Left kidney (tissue), 2 donors: ENCODE results near the gene ZSWIM8. TPM values are rescaled to one million over a fixed set of nuclear protein-coding genes. Genes with fewer than 3 reads are reported as not detected.

ENCODE experiments used
- DNase-seq: peaks from one replicate; pipeline ENCODE4 v3.0.0-alpha.2; 2013
- polyA plus RNA-seq: library from polyadenylated mRNA; unstranded; fragments of 120-200 nt; gene quantifications from one replicate; pipeline ENCODE4 v1.2.1, GENCODE V29; 2013; ENCODE audit not compliant: insufficient read length

Gene ZSWIM8
- polyA plus RNA-seq, 1 donor: 116 TPM

- no peak for DNase-seq
Measured at GRCh38 chr10:73840403-73841060, 55.1 kb downstream of the ZSWIM8 start.

GRCh38 chr10:73841061-73841421, 55.6 kb downstream of the ZSWIM8 start:
- DNase-seq: no peak

GRCh38 chr10:73841526-73842285, 56.3 kb downstream of the ZSWIM8 start:
- DNase-seq: no peak

- DNase-seq: no peak
Measured at GRCh38 chr10:73842349-73842748, 56.9 kb downstream of the ZSWIM8 start.

- DNase-seq: no peak
Measured at GRCh38 chr10:73843261-73843660, 57.9 kb downstream of the ZSWIM8 start.

- no peak for DNase-seq
Measured at GRCh38 chr10:73847031-73847430, 61.6 kb downstream of the ZSWIM8 start.

GRCh38 chr10:73848821-73849489, 63.5 kb downstream of the ZSWIM8 start:
- peak; percentile 71 for DNase-seq

GRCh38 chr10:73850211-73850610, 64.8 kb downstream of the ZSWIM8 start:
- DNase-seq: no peak

- DNase-seq: no peak
Measured at GRCh38 chr10:73850863-73851461, 65.6 kb downstream of the ZSWIM8 start.

Other genes starting within 250 kb of the ZSWIM8 start
- gene USP54, start 194.3 kb upstream of the ZSWIM8 start, polyA plus RNA-seq: 54.6 TPM
- 5.0 TPM for gene MYOZ1, start 144.1 kb upstream of the ZSWIM8 start, polyA plus RNA-seq
- 1.6 TPM for gene SYNPO2L, start 129.6 kb upstream of the ZSWIM8 start, polyA plus RNA-seq
- gene AGAP5, start 87.5 kb upstream of the ZSWIM8 start, polyA plus RNA-seq: 35.2 TPM
- gene SEC24C, start 41.2 kb upstream of the ZSWIM8 start, polyA plus RNA-seq: 70.2 TPM
- gene CHCHD1, start 3.6 kb upstream of the ZSWIM8 start, polyA plus RNA-seq: 44.8 TPM
- 40.6 TPM for gene NDST2, start 26.0 kb downstream of the ZSWIM8 start, polyA plus RNA-seq
- gene CAMK2G, start 88.9 kb downstream of the ZSWIM8 start, polyA plus RNA-seq: 32.6 TPM
- 16.1 TPM for gene PLAU, start 125.5 kb downstream of the ZSWIM8 start, polyA plus RNA-seq
- 120 TPM for gene VCL, start 212.5 kb downstream of the ZSWIM8 start, polyA plus RNA-seq